WTC11 (cell line): ENCODE data around the gene RYR3. TPM values are rescaled to one million over a fixed set of nuclear protein-coding genes. Genes with fewer than 3 reads are reported as not detected.

Experiments used
- ATAC-seq: fragments of 200-7000 bp; cut with Tn5 transposase; 2 replicates; pipeline ENCODE4 v1.10.0; 2021; ENCODE audit warnings: mild to moderate bottlenecking, moderate library complexity
- CTCF ChIA-PET: fragments of 300-600 bp; sonication (Branson Sonifier 250); formaldehyde crosslinking; loops from one replicate; lab custom pipeline; 2021; ENCODE audit warnings: antibody characterized with exemption; lab: Charles Lee
- POLR2A ChIA-PET: fragments of 350-600 bp; sonication (Branson Sonifier 250); formaldehyde crosslinking; loops from one replicate; lab custom pipeline; 2021; ENCODE audit warnings: antibody characterized with exemption; lab: Charles Lee
- DNase-seq: peaks from one replicate; pipeline ENCODE4 v3.0.0; 2021; ENCODE audit warnings: low spot score
- H3K27ac Mint-ChIP-seq: 2 replicates; pipeline ENCODE4 v1.8.0; 2021; ENCODE audit warnings: mixed read lengths
- H3K27me3 Mint-ChIP-seq: 2 replicates; pipeline ENCODE4 v1.8.0; 2021; ENCODE audit warnings: low read depth, mild to moderate bottlenecking, moderate library complexity, mixed read lengths
- H3K36me3 Mint-ChIP-seq: 2 replicates; pipeline ENCODE4 v1.8.0; 2021; ENCODE audit warnings: mixed read lengths
- H3K4me1 Mint-ChIP-seq: 2 replicates; pipeline ENCODE4 v1.8.0; 2022; ENCODE audit warnings: mixed read lengths
- H3K4me3 Mint-ChIP-seq: 2 replicates; pipeline ENCODE4 v1.8.0; 2021; ENCODE audit warnings: mild to moderate bottlenecking, moderate library complexity, mixed read lengths
- H3K9me3 Mint-ChIP-seq: 2 replicates; pipeline ENCODE4 v1.8.0; 2021; ENCODE audit warnings: mixed read lengths
- ELF4 ChIP-seq: sonication (generic); formaldehyde crosslinking; IDR thresholded peaks from 2 replicates; pipeline ENCODE4 v1.8.1; 2022; ENCODE audit warnings: low read depth, mild to moderate bottlenecking, moderate library complexity, missing genetic modification reagents
- FOXP1 ChIP-seq: sonication (generic); formaldehyde crosslinking; IDR thresholded peaks from 2 replicates; pipeline ENCODE4 v1.8.0; 2022; ENCODE audit warnings: missing genetic modification reagents, mild to moderate bottlenecking, moderate library complexity, borderline replicate concordance
- NR1H2 ChIP-seq: sonication (generic); formaldehyde crosslinking; IDR thresholded peaks from 2 replicates; pipeline ENCODE4 v1.9.0; 2021; ENCODE audit warnings: mild to moderate bottlenecking, moderate library complexity, missing genetic modification reagents
- RORB ChIP-seq: fragments of 250-450 bp; sonication (Bioruptor Pico); IDR thresholded peaks from 2 replicates; pipeline ENCODE4 v1.9.0; 2021; ENCODE audit warnings: mild to moderate bottlenecking
- STAT6 ChIP-seq: sonication (generic); formaldehyde crosslinking; conservative IDR thresholded peaks from 2 replicates; pipeline ENCODE4 v1.8.1; 2023; ENCODE audit warnings: mild to moderate bottlenecking, low read depth, missing genetic modification reagents, moderate library complexity
- USF2 ChIP-seq: sonication (generic); formaldehyde crosslinking; IDR thresholded peaks from 2 replicates; pipeline ENCODE4 v1.8.1; 2023; ENCODE audit warnings: mild to moderate bottlenecking, missing genetic modification reagents, moderate library complexity
- ZNF219 ChIP-seq: sonication (generic); formaldehyde crosslinking; IDR thresholded peaks from 2 replicates; pipeline ENCODE4 v1.8.0; 2023; ENCODE audit warnings: missing genetic modification reagents, mild to moderate bottlenecking, borderline replicate concordance
- ZNF281 ChIP-seq: sonication (generic); formaldehyde crosslinking; IDR thresholded peaks from 2 replicates; pipeline ENCODE4 v1.8.0; 2023; ENCODE audit warnings: mild to moderate bottlenecking, missing genetic modification reagents
- ZNF317 ChIP-seq: sonication (generic); formaldehyde crosslinking; IDR thresholded peaks from 2 replicates; pipeline ENCODE4 v1.8.1; 2023; ENCODE audit warnings: low read depth, mild to moderate bottlenecking, moderate library complexity, missing genetic modification reagents, borderline replicate concordance
- ZNF671 ChIP-seq: fragments of 250-450 bp; sonication (Bioruptor Pico); IDR thresholded peaks from 2 replicates; pipeline ENCODE4 v1.8.0; 2021; ENCODE audit warnings: mild to moderate bottlenecking
- total RNA-seq: library from RNA; stranded (reverse); gene quantifications from 3 replicates; pipeline ENCODE4 v1.2.3, GENCODE V29; 2021
- TF ChIP-seq, protein P1 (sequence below): sonication (generic); formaldehyde crosslinking; IDR thresholded peaks from 2 replicates; pipeline ENCODE4 v1.8.0; 2023; ENCODE audit warnings: missing genetic modification reagents, mild to moderate bottlenecking, borderline replicate concordance
- TF ChIP-seq, protein P2 (sequence below): sonication (generic); formaldehyde crosslinking; IDR thresholded peaks from 2 replicates; pipeline ENCODE4 v1.8.0; 2022; ENCODE audit warnings: mild to moderate bottlenecking, missing genetic modification reagents
- TF ChIP-seq, protein P3 (sequence below): fragments of 250-450 bp; sonication (Bioruptor Pico); IDR thresholded peaks from 2 replicates; pipeline ENCODE4 v2.1.2; 2022; ENCODE audit warnings: mild to moderate bottlenecking, moderate library complexity

RYR3 gene
- total RNA-seq, 1 experiment from 2014 or later = 1.4 TPM

DNA sequence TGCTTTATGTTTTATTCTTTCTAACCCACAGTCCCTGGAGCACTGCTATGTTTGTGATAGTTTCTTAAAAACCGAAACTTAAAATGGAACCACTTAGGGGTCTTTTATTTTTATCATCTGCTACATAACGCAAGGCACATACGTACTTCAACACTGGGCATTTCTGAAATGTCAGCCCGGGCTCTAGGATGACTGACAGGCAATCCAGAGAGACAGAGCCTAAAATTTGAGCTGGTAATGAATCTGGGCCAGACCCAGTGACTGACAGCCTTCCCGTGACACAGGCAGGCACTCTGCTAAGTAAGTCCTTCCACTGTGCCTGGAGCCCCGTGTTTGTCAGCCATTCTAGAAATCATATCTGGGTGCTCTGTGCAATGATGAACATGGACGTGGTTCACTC, 84.6 kb downstream of the RYR3 start (continued):
- TF ChIP-seq ZNF281 (CRISPR knock-in tag) = no peak

GRCh38 chr15:33395846-33396245, 85.1 kb downstream of the RYR3 start:
- no peak for TF ChIP-seq RORB (CRISPR knock-in tag)
- TF ChIP-seq ELF4 (CRISPR knock-in tag) = no peak
- TF ChIP-seq USF2 = no peak
- no peak for TF ChIP-seq ZNF317 (CRISPR knock-in tag)
- no peak for TF ChIP-seq NR1H2
- TF ChIP-seq ZNF219 = no peak
- TF ChIP-seq, protein P1, sequence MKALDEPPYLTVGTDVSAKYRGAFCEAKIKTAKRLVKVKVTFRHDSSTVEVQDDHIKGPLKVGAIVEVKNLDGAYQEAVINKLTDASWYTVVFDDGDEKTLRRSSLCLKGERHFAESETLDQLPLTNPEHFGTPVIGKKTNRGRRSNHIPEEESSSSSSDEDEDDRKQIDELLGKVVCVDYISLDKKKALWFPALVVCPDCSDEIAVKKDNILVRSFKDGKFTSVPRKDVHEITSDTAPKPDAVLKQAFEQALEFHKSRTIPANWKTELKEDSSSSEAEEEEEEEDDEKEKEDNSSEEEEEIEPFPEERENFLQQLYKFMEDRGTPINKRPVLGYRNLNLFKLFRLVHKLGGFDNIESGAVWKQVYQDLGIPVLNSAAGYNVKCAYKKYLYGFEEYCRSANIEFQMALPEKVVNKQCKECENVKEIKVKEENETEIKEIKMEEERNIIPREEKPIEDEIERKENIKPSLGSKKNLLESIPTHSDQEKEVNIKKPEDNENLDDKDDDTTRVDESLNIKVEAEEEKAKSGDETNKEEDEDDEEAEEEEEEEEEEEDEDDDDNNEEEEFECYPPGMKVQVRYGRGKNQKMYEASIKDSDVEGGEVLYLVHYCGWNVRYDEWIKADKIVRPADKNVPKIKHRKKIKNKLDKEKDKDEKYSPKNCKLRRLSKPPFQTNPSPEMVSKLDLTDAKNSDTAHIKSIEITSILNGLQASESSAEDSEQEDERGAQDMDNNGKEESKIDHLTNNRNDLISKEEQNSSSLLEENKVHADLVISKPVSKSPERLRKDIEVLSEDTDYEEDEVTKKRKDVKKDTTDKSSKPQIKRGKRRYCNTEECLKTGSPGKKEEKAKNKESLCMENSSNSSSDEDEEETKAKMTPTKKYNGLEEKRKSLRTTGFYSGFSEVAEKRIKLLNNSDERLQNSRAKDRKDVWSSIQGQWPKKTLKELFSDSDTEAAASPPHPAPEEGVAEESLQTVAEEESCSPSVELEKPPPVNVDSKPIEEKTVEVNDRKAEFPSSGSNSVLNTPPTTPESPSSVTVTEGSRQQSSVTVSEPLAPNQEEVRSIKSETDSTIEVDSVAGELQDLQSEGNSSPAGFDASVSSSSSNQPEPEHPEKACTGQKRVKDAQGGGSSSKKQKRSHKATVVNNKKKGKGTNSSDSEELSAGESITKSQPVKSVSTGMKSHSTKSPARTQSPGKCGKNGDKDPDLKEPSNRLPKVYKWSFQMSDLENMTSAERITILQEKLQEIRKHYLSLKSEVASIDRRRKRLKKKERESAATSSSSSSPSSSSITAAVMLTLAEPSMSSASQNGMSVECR (CRISPR knock-in tag) = no peak
- no peak for TF ChIP-seq FOXP1 (CRISPR knock-in tag)
- TF ChIP-seq, protein P2, sequence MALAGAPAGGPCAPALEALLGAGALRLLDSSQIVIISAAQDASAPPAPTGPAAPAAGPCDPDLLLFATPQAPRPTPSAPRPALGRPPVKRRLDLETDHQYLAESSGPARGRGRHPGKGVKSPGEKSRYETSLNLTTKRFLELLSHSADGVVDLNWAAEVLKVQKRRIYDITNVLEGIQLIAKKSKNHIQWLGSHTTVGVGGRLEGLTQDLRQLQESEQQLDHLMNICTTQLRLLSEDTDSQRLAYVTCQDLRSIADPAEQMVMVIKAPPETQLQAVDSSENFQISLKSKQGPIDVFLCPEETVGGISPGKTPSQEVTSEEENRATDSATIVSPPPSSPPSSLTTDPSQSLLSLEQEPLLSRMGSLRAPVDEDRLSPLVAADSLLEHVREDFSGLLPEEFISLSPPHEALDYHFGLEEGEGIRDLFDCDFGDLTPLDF = no peak
- no peak for TF ChIP-seq STAT6 (CRISPR knock-in tag)
- TF ChIP-seq ZNF671 (CRISPR knock-in tag) = no peak
- TF ChIP-seq, protein P3, sequence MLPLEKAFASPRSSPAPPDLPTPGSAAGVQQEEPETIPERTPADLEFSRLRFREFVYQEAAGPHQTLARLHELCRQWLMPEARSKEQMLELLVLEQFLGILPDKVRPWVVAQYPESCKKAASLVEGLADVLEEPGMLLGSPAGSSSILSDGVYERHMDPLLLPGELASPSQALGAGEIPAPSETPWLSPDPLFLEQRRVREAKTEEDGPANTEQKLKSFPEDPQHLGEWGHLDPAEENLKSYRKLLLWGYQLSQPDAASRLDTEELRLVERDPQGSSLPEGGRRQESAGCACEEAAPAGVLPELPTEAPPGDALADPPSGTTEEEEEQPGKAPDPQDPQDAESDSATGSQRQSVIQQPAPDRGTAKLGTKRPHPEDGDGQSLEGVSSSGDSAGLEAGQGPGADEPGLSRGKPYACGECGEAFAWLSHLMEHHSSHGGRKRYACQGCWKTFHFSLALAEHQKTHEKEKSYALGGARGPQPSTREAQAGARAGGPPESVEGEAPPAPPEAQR (CRISPR knock-in tag) = no peak
- TF ChIP-seq, all 79 proteins: peak for 0
- no peaks in the 10 kb centered on the region for H3K27me3 Mint-ChIP-seq

More at GRCh38 chr15:33395846-33396245, 85.1 kb downstream of the RYR3 start:
- ATAC-seq = no peak
- CTCF ChIA-PET = no interaction called here
- Mint-ChIP-seq H3K36me3 (no peaks in the 10 kb centered on the region), H3K4me1 (peaks cover 32% of the 10 kb centered on the region), H3K27ac (no peak overlapping the region), H3K9me3 (no peaks in the 10 kb centered on the region), H3K4me3 (no peak overlapping the region)
- POLR2A ChIA-PET = no interaction called here
- no peak for DNase-seq
